ENCODE results near the gene KCNG4.

Gene KCNG4

DNA sequence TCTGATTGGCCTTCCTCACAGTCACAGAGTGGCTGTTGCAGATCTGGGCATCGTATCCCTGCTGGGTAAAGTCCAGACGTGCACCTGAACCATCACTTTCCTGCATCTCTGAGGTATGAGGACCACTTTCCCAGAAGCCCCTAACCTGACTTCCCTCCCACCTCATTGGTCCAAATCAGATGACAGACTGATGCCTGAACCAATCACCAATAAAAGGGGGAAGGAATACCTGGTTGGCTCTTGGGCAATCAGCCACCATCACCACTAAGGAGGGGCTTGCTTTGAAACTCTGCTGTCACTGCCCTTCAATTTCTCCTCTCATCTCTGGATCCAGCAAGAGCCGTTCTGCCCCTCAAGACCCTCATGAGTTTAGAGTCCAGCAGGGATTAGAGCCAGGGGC, 41.3 kb upstream of the KCNG4 start:
- Histone ChIP-seq H2AFZ (ENCODE audit: low read length) (no peak overlapping the region), H3K36me3 (ENCODE audit: insufficient read depth, low read length) (no peaks in the 10 kb centered on the region), H3K9ac (ENCODE audit: low read depth, low read length, poor library complexity, severe bottlenecking) (no peak overlapping the region), H3F3A (ENCODE audit: low read depth) (no peaks in the 10 kb centered on the region), H3K79me2 (ENCODE audit: insufficient read depth, low read length) (no peaks in the 10 kb centered on the region), H3K4me1 (ENCODE audit: insufficient read depth, low read length, poor library complexity, severe bottlenecking) (no peaks in the 10 kb centered on the region), H3K27me3 (ENCODE audit: insufficient read depth, low read length, poor library complexity, severe bottlenecking) (no peaks in the 10 kb centered on the region), H3K4me2 (ENCODE audit: low read depth, low read length, poor library complexity, severe bottlenecking) (no peak overlapping the region), H4K20me1 (ENCODE audit: insufficient read depth, low read length, poor library complexity, severe bottlenecking) (no peaks in the 10 kb centered on the region), H3K9me2 (replicated peaks; ENCODE audit: low read depth, low read length) (no peaks in the 10 kb centered on the region), H3K9me3 (ENCODE audit: insufficient read depth, low read depth, low read length) (no peaks in the 10 kb centered on the region), H3K4me3 (ENCODE audit: low read length, poor library complexity, severe bottlenecking) (no peak overlapping the region)
- no peak for TF ChIP-seq EZH2phosphoT487 (IDR thresholded peaks at IDR 0.05; ENCODE audit: borderline replicate concordance)
- TF ChIP-seq, protein P1, sequence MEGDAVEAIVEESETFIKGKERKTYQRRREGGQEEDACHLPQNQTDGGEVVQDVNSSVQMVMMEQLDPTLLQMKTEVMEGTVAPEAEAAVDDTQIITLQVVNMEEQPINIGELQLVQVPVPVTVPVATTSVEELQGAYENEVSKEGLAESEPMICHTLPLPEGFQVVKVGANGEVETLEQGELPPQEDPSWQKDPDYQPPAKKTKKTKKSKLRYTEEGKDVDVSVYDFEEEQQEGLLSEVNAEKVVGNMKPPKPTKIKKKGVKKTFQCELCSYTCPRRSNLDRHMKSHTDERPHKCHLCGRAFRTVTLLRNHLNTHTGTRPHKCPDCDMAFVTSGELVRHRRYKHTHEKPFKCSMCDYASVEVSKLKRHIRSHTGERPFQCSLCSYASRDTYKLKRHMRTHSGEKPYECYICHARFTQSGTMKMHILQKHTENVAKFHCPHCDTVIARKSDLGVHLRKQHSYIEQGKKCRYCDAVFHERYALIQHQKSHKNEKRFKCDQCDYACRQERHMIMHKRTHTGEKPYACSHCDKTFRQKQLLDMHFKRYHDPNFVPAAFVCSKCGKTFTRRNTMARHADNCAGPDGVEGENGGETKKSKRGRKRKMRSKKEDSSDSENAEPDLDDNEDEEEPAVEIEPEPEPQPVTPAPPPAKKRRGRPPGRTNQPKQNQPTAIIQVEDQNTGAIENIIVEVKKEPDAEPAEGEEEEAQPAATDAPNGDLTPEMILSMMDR (conservative IDR thresholded peaks at IDR 0.05; ENCODE audit: low read length): no peak

DNA sequence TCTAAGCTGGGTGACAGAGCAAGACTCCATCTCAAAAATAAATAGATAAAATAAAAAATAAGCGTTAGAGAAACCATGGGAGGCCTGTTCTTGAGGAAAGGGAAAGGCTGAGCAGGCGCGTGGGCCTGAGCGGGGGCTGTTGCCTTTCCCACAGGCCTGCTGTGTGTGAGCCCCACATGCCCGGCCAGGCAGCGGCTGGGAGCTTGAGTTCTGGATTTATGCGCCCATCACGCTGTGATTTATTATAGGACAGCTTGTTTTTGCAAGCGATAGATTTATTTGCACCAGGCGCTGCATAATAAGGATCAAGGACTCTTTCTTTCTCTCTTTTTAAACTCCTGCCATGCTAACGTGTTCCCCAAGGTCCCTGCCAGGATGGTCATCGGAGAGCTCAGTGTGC, 40.1 kb upstream of the KCNG4 start:
- Histone ChIP-seq H3K9me3 (ENCODE audit: insufficient read depth, low read depth, low read length) (no peaks in the 10 kb centered on the region), H4K20me1 (ENCODE audit: insufficient read depth, low read length, poor library complexity, severe bottlenecking) (no peaks in the 10 kb centered on the region), H3K9me2 (replicated peaks; ENCODE audit: low read depth, low read length) (no peaks in the 10 kb centered on the region), H3K4me2 (ENCODE audit: low read depth, low read length, poor library complexity, severe bottlenecking) (no peak overlapping the region), H3K27me3 (ENCODE audit: insufficient read depth, low read length, poor library complexity, severe bottlenecking) (no peaks in the 10 kb centered on the region), H3K4me3 (ENCODE audit: low read length, poor library complexity, severe bottlenecking) (no peak overlapping the region), H3K9ac (ENCODE audit: low read depth, low read length, poor library complexity, severe bottlenecking) (no peak overlapping the region), H3F3A (ENCODE audit: low read depth) (no peaks in the 10 kb centered on the region), H3K79me2 (ENCODE audit: insufficient read depth, low read length) (no peaks in the 10 kb centered on the region), H3K4me1 (ENCODE audit: insufficient read depth, low read length, poor library complexity, severe bottlenecking) (no peaks in the 10 kb centered on the region), H3K36me3 (ENCODE audit: insufficient read depth, low read length) (no peaks in the 10 kb centered on the region), H2AFZ (ENCODE audit: low read length) (no peak overlapping the region)
- no peak for TF ChIP-seq EZH2phosphoT487 (IDR thresholded peaks at IDR 0.05; ENCODE audit: borderline replicate concordance)
- TF ChIP-seq, protein P1 (conservative IDR thresholded peaks at IDR 0.05; ENCODE audit: low read length): no peak

DNA sequence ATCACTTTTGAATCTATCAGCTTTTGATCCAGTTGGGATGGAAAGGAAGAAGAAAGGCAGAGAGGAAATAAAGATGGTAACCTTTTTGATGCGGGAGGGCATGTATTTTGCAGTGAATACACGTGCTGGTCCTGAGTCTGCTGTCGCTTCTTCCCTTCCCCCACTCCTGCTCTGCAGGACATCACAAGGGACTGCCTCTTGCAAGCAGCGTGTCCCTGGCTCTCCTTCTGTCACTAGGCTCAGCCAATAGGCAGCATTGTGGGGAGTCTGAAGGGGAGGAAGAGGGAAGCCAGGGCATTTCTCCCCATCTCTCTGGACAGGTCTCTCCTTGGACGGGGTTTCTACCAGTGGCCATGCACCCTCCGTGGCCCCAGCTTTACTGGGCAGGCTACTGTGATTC, 39.2 kb upstream of the KCNG4 start:
- H3K4me3 ChIP-seq (ENCODE audit: low read length, poor library complexity, severe bottlenecking): no peak overlapping the region
- no peak overlapping the region for H3K9ac ChIP-seq (ENCODE audit: low read depth, low read length, poor library complexity, severe bottlenecking)
- no peak overlapping the region for H2AFZ ChIP-seq (ENCODE audit: low read length)
- no peaks in the 10 kb centered on the region for H3K79me2 ChIP-seq (ENCODE audit: insufficient read depth, low read length)
- no peaks in the 10 kb centered on the region for H4K20me1 ChIP-seq (ENCODE audit: insufficient read depth, low read length, poor library complexity, severe bottlenecking)
- TF ChIP-seq, protein P1 (conservative IDR thresholded peaks at IDR 0.05; ENCODE audit: low read length): no peak
- TF ChIP-seq EZH2phosphoT487 (IDR thresholded peaks at IDR 0.05; ENCODE audit: borderline replicate concordance): no peak
- H3K27me3 ChIP-seq (ENCODE audit: insufficient read depth, low read length, poor library complexity, severe bottlenecking): no peaks in the 10 kb centered on the region
- no peaks in the 10 kb centered on the region for H3K9me2 ChIP-seq (replicated peaks; ENCODE audit: low read depth, low read length)
- no peaks in the 10 kb centered on the region for H3F3A ChIP-seq (ENCODE audit: low read depth)
- H3K4me1 ChIP-seq (ENCODE audit: insufficient read depth, low read length, poor library complexity, severe bottlenecking): no peaks in the 10 kb centered on the region
- no peaks in the 10 kb centered on the region for H3K9me3 ChIP-seq (ENCODE audit: insufficient read depth, low read depth, low read length)
- H3K36me3 ChIP-seq (ENCODE audit: insufficient read depth, low read length): no peaks in the 10 kb centered on the region
- H3K4me2 ChIP-seq (ENCODE audit: low read depth, low read length, poor library complexity, severe bottlenecking): no peak overlapping the region

All from Loucy (cell line).